Liver (tissue), 3 donors: Measurements from ENCODE around the gene STK32C.

Experiments used
- ATF3 ChIP-seq: IDR thresholded peaks from 2 replicates; pipeline ENCODE4 v1.6.1; 2016; ENCODE audit warnings: antibody characterized with exemption
- CTCF ChIP-seq: fragments of 150-350 bp; IDR thresholded peaks from 2 replicates; pipeline ENCODE4 v1.5.1; 2017; ENCODE audit warnings: improper control_type of control experiment, low read depth, low read length; ENCODE audit not compliant: missing input control
- EGR1 ChIP-seq, 2 donors: IDR thresholded peaks; 2 replicates each; pipeline ENCODE4 v1.6.1; 2016 to 2018; ENCODE audit warnings: antibody characterized with exemption in 2 of 2, low read depth in 2 of 2
- FOXA1 ChIP-seq: IDR thresholded peaks from 2 replicates; pipeline ENCODE4 v1.6.1; 2016; ENCODE audit warnings: antibody characterized with exemption
- FOXA2 ChIP-seq: IDR thresholded peaks from 2 replicates; pipeline ENCODE4 v1.6.1; 2016; ENCODE audit warnings: antibody characterized with exemption
- JUND ChIP-seq, 2 donors: IDR thresholded peaks; 2 replicates each; pipeline ENCODE4 v1.6.1; 2016; ENCODE audit warnings: antibody characterized with exemption in 2 of 2
- MAX ChIP-seq: IDR thresholded peaks from 2 replicates; pipeline ENCODE4 v1.6.1; 2016; ENCODE audit warnings: antibody characterized with exemption
- RAD21 ChIP-seq, 2 donors: IDR thresholded peaks; 2 replicates each; pipeline ENCODE4 v1.6.1; 2016; ENCODE audit warnings: antibody characterized with exemption in 2 of 2, mild to moderate bottlenecking in 2 of 2
- RXRA ChIP-seq, 2 donors: IDR thresholded peaks; 2 replicates each; pipeline ENCODE4 v1.6.1; 2017 to 2018; ENCODE audit warnings: antibody characterized with exemption in 2 of 2, mild to moderate bottlenecking in 1 of 2
- SP1 ChIP-seq: IDR thresholded peaks from 2 replicates; pipeline ENCODE4 v1.6.1; 2018; ENCODE audit warnings: antibody characterized with exemption, mild to moderate bottlenecking
- TAF1 ChIP-seq: conservative IDR thresholded peaks from 2 replicates; pipeline ENCODE4 v1.6.1; 2016; ENCODE audit warnings: antibody characterized with exemption, mild to moderate bottlenecking
- YY1 ChIP-seq: IDR thresholded peaks from 2 replicates; pipeline ENCODE4 v1.6.1; 2016; ENCODE audit warnings: antibody characterized with exemption, mild to moderate bottlenecking
- TF ChIP-seq, protein P1 (sequence below): IDR thresholded peaks from 2 replicates; pipeline ENCODE4 v1.6.1; 2016; ENCODE audit warnings: antibody characterized with exemption, mild to moderate bottlenecking
- donor health status: healthy.
- donor health status: healthy.

- TF ChIP-seq, protein P1, sequence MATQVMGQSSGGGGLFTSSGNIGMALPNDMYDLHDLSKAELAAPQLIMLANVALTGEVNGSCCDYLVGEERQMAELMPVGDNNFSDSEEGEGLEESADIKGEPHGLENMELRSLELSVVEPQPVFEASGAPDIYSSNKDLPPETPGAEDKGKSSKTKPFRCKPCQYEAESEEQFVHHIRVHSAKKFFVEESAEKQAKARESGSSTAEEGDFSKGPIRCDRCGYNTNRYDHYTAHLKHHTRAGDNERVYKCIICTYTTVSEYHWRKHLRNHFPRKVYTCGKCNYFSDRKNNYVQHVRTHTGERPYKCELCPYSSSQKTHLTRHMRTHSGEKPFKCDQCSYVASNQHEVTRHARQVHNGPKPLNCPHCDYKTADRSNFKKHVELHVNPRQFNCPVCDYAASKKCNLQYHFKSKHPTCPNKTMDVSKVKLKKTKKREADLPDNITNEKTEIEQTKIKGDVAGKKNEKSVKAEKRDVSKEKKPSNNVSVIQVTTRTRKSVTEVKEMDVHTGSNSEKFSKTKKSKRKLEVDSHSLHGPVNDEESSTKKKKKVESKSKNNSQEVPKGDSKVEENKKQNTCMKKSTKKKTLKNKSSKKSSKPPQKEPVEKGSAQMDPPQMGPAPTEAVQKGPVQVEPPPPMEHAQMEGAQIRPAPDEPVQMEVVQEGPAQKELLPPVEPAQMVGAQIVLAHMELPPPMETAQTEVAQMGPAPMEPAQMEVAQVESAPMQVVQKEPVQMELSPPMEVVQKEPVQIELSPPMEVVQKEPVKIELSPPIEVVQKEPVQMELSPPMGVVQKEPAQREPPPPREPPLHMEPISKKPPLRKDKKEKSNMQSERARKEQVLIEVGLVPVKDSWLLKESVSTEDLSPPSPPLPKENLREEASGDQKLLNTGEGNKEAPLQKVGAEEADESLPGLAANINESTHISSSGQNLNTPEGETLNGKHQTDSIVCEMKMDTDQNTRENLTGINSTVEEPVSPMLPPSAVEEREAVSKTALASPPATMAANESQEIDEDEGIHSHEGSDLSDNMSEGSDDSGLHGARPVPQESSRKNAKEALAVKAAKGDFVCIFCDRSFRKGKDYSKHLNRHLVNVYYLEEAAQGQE, result no peak
- TF ChIP-seq CTCF (no peak), RAD21 (IDR thresholded peaks at IDR 0.05) (no peak), JUND (IDR thresholded peaks at IDR 0.05) (no peak), TAF1 (no peak), RXRA (IDR thresholded peaks at IDR 0.05) (no peak), MAX (no peak), FOXA1 (no peak), YY1 (no peak), FOXA2 (no peak), SP1 (no peak), EGR1 (IDR thresholded peaks at IDR 0.05; ENCODE audit: low read depth in 2 of 2) (no peak), ATF3 (no peak)
Measured at GRCh38 chr10:132277311-132277741, 30.4 kb downstream of the STK32C start.
